Heart right ventricle (tissue), 16 donors: ENCODE results near the gene CDH23. TPM values are rescaled to one million over a fixed set of nuclear protein-coding genes. Genes with fewer than 3 reads are reported as not detected.

Experiments used
- ATAC-seq, 8 donors: fragments of 200-7000 bp; cut with Tn5 transposase; one replicate each; pipeline ENCODE4 v1.9.1; 2020; ENCODE audit warnings: mild to moderate bottlenecking in 8 of 8, moderate library complexity in 8 of 8, moderate number of reproducible peaks in 1 of 8
- DNase-seq, 2 donors: peaks; one replicate each; pipeline ENCODE4 v3.0.0-alpha.2; 2020
- H3K27ac ChIP-seq, 10 donors: fragments of 200-600 bp; sonication (generic) in 2 of 10; one replicate each; pipeline versions ENCODE4 v1.5.0 to v1.8.0; 2020 to 2022; ENCODE audit warnings: mild to moderate bottlenecking in 3 of 10
- H3K27me3 ChIP-seq, 7 donors: fragments of 200-600 bp; one replicate each; pipeline ENCODE4 v1.8.0; 2021 to 2022; ENCODE audit warnings: mild to moderate bottlenecking in 2 of 7
- H3K36me3 ChIP-seq, 9 donors: fragments of 200-600 bp; sonication (generic) in 1 of 9; one replicate each; pipeline versions ENCODE4 v1.5.0 to v1.8.0; 2020 to 2022; ENCODE audit warnings: mild to moderate bottlenecking in 2 of 9
- H3K4me1 ChIP-seq, 9 donors: fragments of 200-600 bp; sonication (generic) in 1 of 9; one replicate each; pipeline versions ENCODE4 v1.5.0 to v1.8.0; 2020 to 2022; ENCODE audit warnings: mild to moderate bottlenecking in 4 of 9
- H3K4me3 ChIP-seq, 10 donors: fragments of 200-600 bp; sonication (generic) in 2 of 10; one replicate each; pipeline versions ENCODE4 v1.5.0 to v1.8.0; 2020 to 2022; ENCODE audit warnings: mild to moderate bottlenecking in 7 of 10, moderate library complexity in 2 of 10
- H3K9me3 ChIP-seq, 11 donors: fragments of 200-600 bp in 10 of 11; sonication (generic) in 2 of 11; one replicate each; pipeline versions ENCODE4 v1.5.0 to v1.8.0; 2013 to 2022; ENCODE audit warnings: mild to moderate bottlenecking in 2 of 11, control low read depth in 1 of 11, moderate library complexity in 1 of 11
- CTCF ChIP-seq, 9 donors: fragments of 200-600 bp; sonication (generic) in 2 of 9; IDR thresholded peaks; one replicate each; pipeline versions ENCODE4 v1.5.0 to v1.8.0; 2021 to 2022; ENCODE audit warnings: antibody characterized with exemption in 9 of 9, mild to moderate bottlenecking in 5 of 9, moderate library complexity in 1 of 9
- WGBS, 2 donors: extraction: QIAGEN DNeasy Blood & Tissue Kit; methylation state at CpG; one replicate each; pipeline ENCODE4 v1.1.7; 2013; ENCODE audit warnings: inconsistent platforms in 1 of 2; 5-methylcytosine and 5-hydroxymethylcytosine counted together
- intact Hi-C, 10 donors: fragments of 100-400 bp; cut with DNase I; formaldehyde crosslinking; loops; one replicate each; pipeline versions ENCODE4 v1.11.1 to v1.14.2; 2022
- polyA plus RNA-seq, 2 donors: library from polyadenylated mRNA; stranded (reverse); fragments of 200-250 nt; gene quantifications; one replicate each; pipeline ENCODE4 v1.2.3, GENCODE V29; 2013
- total RNA-seq, 10 donors: library from RNA; stranded (reverse); fragmentation: NEBNext Ultra II Directional in 3 of 10; extraction: Animal tissue kit (Norgen Biotek cat#: 25700) in 3 of 10; gene quantifications; one replicate each; pipeline versions ENCODE4 v1.2.1 to v1.2.4, GENCODE V29; 2021 to 2023
- donor health status: Arrhythmogenic right ventricular cardiomyopathy.
- donor health status: ischemic (EF 13 %, LVEDD 7.1; RV severe dilation, severe dysfunction).
- donor health status: healthy with polysubstance abuse.
- donor health status: DM: no; HTN: yes; CAD: no.
- donor health status: DM: no; HTN: no; CAD: no.
- donor health status: ischemic (EF 25% LVEDD 6.9; RV normal size, moderate dysfunction).
- donor health status: ischemic (EF 25% LVEDD 5.7; RV mildly dilated, moderate dysfunction).
- donor health status: healthy.
- donor health status: DM: yes; HTN: yes; CAD: no.
- donor health status: Ischemic cardiomyopathy.
- donor health status: ischemic (EF 35%, LVEDD 5.7; RV mildly dilated, moderate dysfunction).
- donor health status: nonischemic (EF 11% LVEDD 7.7; RV severe dilation, severe dysfunction).
- donor health status: DM: yes; HTN: yes; CAD: no.
- donor health status: PGD.
- donor health status: ischemic (EF 29% LVEDD 5.4; RV normal size, mild dysfunction).
- donor health status: nonischemic (EF 23%, LVEDD 6.1; RV moderate dilation, normal function).

The CDH23 gene
- total and polyA plus RNA-seq, 12 donors: 1.1 to 7.7 (median 4.6) TPM

DNA sequence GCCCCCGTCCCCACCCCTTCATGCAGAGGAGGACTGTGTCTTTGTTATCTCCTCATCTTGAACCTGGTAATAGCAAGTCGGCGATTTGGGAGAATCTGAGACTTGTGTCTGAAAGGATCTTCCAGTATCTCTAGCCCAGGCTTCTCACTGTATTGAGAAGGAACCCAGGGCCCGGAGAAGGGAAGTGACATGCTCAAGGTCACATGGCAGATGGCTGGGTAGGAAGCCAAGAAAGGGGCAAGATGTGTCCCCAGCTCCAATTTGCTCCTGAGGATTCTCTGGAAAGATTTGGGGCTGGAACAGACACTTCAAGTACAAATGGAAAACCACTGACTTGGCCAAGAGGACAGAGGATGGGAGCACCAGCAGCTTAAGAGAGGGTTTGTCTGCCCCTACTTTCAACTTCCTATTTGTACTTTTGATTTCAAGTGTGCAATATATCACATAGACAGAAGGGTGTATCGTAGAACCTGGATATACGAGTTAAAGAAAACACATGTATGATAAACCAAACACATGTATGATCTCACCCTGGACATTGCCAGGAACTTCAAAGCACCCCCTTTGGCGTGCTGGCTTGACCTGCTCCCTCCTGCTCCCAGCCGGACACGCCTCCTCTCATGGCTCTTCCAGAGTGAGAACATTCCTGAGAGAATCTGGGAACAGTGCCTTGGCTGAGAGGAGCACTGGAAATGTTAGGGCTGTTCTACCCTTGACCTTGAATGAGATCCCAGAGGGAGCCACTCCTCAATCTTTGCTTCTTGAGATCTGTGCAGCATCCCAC, 79.7 kb downstream of the CDH23 start:
- Histone ChIP-seq H3K4me1 (peaks cover 15 to 79% (median 61%) of the 10 kb centered on the region in 9 donors), H3K27ac (peak overlapping the region in 9 of 10 donors; percentile 32 to 70 (median 60)), H3K9me3 (no peaks in the 10 kb centered on the region), H3K36me3 (no peaks in the 10 kb centered on the region), H3K27me3 (no peaks in the 10 kb centered on the region), H3K4me3 (no peak overlapping the region)
- 34% methylated on average over 9 of the region's 9 CpGs for WGBS, 2 donors
- ATAC-seq (peak; percentile 68 to 87 (median 80)), DNase-seq (peak; percentile 52 to 57)
- no peak for TF ChIP-seq CTCF (IDR thresholded peaks at IDR 0.05)
- intact Hi-C loops: loop anchor here in 5 of 10 donors (5.0 to 10.0 kb wide), 4 partner anchors 39 to 159 kb away; partner anchors contain the start of genes CDH23 (in 3 of the 5) and SLC29A3 (in 1 of the 5)

DNA sequence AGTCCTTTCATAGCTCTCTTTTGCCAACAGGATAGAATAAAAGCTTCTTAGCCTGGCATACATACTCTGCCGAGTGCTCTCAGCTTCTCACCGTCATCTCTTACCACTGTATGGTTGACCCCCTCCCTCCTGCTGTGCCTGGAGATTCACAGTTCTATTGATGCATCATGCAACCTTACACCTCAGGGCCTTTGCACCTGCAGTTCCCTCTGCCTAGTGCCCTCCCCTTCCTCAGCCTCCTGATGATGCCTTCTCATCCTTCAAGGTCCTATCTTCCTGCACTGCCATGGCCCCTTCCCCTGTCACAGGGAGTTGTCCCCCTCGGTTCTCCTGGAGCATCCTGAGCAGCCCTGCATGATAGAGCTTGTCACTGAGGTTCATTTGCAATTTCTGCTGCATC, 81.5 kb downstream of the CDH23 start:
- intact Hi-C loops: loop anchor here in 5 of 10 donors (5.0 to 10.0 kb wide), 4 partner anchors 41 to 161 kb away; partner anchors contain the start of genes CDH23 (in 3 of the 5) and SLC29A3 (in 1 of the 5)
- ATAC-seq: no peak
- H3K36me3 ChIP-seq: no peaks in the 10 kb centered on the region
- TF ChIP-seq CTCF (IDR thresholded peaks at IDR 0.05): no peak
- H3K4me3 ChIP-seq: no peak overlapping the region
- DNase-seq: no peak
- H3K27me3 ChIP-seq: no peaks in the 10 kb centered on the region
- H3K9me3 ChIP-seq: no peaks in the 10 kb centered on the region
- 78 to 92% methylated on average over 3 of the region's 3 CpGs for WGBS, 2 donors
- H3K4me1 ChIP-seq: peaks cover 15 to 62% (median 46%) of the 10 kb centered on the region in 9 donors
- no peak overlapping the region for H3K27ac ChIP-seq

DNA sequence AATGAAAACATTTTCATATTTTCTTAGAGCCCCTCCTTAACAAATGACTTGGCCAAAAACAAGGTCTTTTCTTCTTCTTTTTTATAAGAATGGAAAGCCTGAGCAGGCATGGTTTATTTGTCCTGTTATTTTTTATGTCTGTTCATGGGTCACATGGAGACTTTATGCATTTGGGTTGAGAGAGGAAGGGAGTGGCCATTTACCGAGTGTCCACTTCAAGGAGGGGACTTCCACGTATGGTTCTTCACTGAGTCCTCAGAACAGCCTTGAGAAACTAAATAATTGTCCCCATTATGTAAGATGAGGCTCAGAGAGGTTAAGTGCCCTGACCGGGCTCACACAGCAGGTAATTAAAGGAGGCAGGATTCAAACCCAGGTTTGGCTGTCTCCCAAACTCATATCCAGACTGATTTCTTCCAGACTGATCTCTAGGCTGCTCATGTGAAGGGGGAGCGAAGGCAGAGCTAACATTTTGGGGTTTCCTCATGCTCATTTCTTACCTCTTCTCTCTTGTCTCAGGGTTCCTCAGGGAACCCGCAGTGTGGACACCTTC, 82.2 kb downstream of the CDH23 start:
- H3K27ac ChIP-seq: no peak overlapping the region
- no peak for DNase-seq
- TF ChIP-seq CTCF (IDR thresholded peaks at IDR 0.05): no peak
- H3K4me1 ChIP-seq: peaks cover 15 to 56% (median 39%) of the 10 kb centered on the region in 9 donors
- H3K9me3 ChIP-seq: no peaks in the 10 kb centered on the region
- H3K36me3 ChIP-seq: no peaks in the 10 kb centered on the region
- no peak overlapping the region for H3K4me3 ChIP-seq
- no peaks in the 10 kb centered on the region for H3K27me3 ChIP-seq
- intact Hi-C loops: loop anchor here in 5 of 10 donors (5.0 to 10.0 kb wide), 4 partner anchors 42 to 162 kb away; partner anchors contain the start of genes CDH23 (in 3 of the 5) and SLC29A3 (in 1 of the 5)
- ATAC-seq: no peak
- 80 to 81% methylated on average over 5 of the region's 5 CpGs for WGBS, 2 donors

- Histone ChIP-seq H3K36me3 (no peaks in the 10 kb centered on the region), H3K4me1 (peaks cover 15 to 54% (median 36%) of the 10 kb centered on the region in 9 donors), H3K4me3 (no peak overlapping the region), H3K27me3 (no peaks in the 10 kb centered on the region), H3K9me3 (no peaks in the 10 kb centered on the region), H3K27ac (no peak overlapping the region)
- DNase-seq: no peak
- WGBS, 2 donors: 84 to 85% methylated on average over 5 of the region's 5 CpGs
- intact Hi-C loops: loop anchor here in 8 of 10 donors (5.0 to 10.0 kb wide), 8 partner anchors 43 to 215 kb away; partner anchors contain the start of genes CDH23 (in 6 of the 8) and SLC29A3 (in 2 of the 8)
- TF ChIP-seq CTCF (IDR thresholded peaks at IDR 0.05): no peak
- ATAC-seq: no peak
Measured at GRCh38 chr10:71479831-71480230, 83.1 kb downstream of the CDH23 start.
